ENCODE results near the gene PLAGL1. TPM values are rescaled to one million over a fixed set of nuclear protein-coding genes. Genes with fewer than 3 reads are reported as not detected.

The PLAGL1 gene
- polyA plus RNA-seq, 2 of the 4 experiments (the other 2 are of a cell fraction) = 4.7 to 8.2 TPM

DNA sequence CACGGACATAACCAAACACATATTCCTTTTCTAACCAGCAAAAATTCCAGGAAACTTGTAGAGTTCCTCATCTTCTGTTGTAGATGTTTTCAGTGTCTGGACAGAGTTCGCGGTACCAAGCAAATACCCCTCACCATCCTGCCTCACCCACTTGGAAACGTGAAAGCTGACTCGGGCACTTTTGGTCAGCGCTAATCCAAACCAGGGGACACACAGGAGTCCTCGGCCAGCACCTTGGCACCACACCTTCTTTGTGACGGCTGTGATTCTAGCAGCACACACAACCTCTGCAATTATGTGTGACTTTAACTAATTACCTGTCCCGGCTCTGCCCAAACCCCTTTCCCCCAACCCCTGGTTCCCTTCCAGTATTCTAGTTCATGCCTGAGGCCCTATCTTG is 58.1 kb downstream of the PLAGL1 start:
- no peaks in the 10 kb centered on the region for H3K9me3 ChIP-seq
- no peak for ATAC-seq

DNA sequence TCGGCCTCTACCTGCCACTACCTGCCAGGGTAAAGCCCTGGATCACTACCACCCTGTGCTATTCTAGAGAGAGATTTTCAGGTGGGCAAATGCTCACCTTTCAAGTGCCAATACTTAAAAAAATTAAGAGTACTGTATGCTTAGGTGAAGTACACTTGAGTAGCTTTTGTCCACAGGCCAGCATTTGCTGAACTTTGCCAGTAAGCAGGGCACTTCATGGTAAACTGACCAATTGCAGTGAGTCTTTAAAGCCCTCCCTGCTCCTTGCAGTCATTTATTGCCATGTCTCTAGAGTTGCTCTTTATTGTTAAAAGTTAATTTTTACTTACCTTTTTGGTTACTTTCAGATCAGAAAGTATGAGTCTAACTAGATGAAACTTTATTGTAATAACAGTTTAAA is 58.5 kb downstream of the PLAGL1 start:
- H3K4me2 ChIP-seq = no peak overlapping the region
- CTCF ChIA-PET = no interaction called here
- no peak overlapping the region for H3K4me3 ChIP-seq
- H3K9me3 ChIP-seq = no peaks in the 10 kb centered on the region
- no peaks in the 10 kb centered on the region; the same call in 2 of the 3 replicates for H3K4me1 ChIP-seq
- no peak overlapping the region for H3K27ac ChIP-seq
- WGBS (ENCODE audit: missing lambda C conversion rate) = 31% methylated on average over 1 of the region's 1 CpG
- FAIRE-seq (no peak), ATAC-seq (no peak), DNase-seq (ENCODE audit: low read depth in 1 of 2, low spot score in 1 of 2) (no peak)
- POLR2A ChIA-PET = no interaction called here
- no peak for TF ChIP-seq MYC (IDR thresholded peaks at IDR 0.05; ENCODE audit: borderline replicate concordance, low read length)
- no peak for TF ChIP-seq MAZ (IDR thresholded peaks at IDR 0.05; ENCODE audit: borderline replicate concordance, low read depth, low read length)
- no peak for TF ChIP-seq ZFP36 (IDR thresholded peaks at IDR 0.05; ENCODE audit: borderline replicate concordance, partially characterized antibody)
- TF ChIP-seq HDAC2 (IDR thresholded peaks at IDR 0.05) = no peak
- no peak for TF ChIP-seq NFE2L2 (conservative IDR thresholded peaks at IDR 0.05; ENCODE audit: low read length)
- no peak for TF ChIP-seq EHF (CRISPR knock-in tag; IDR thresholded peaks at IDR 0.05)
- no peak for TF ChIP-seq SMC3 (IDR thresholded peaks at IDR 0.05)
- TF ChIP-seq CBX8 (IDR thresholded peaks at IDR 0.05) = no peak
- no peak for TF ChIP-seq EHMT2 (IDR thresholded peaks at IDR 0.05; ENCODE audit: low read depth)
- TF ChIP-seq HOXB5 (CRISPR knock-in tag; IDR thresholded peaks at IDR 0.05) = no peak
- no peak for TF ChIP-seq RFX5 (IDR thresholded peaks at IDR 0.05)

More for the DNA sequence above, 58.1 kb downstream of the PLAGL1 start:
- CTCF ChIA-PET = interaction anchor here (2.6 kb wide), 1 partner anchor 8 kb away, joined by 10 read pairs; no protein-coding TSS in a partner anchor
- no peak for TF ChIP-seq GATA3 (IDR thresholded peaks at IDR 0.05; ENCODE audit: borderline replicate concordance)
- TF ChIP-seq KDM1A (IDR thresholded peaks at IDR 0.05; ENCODE audit: low read depth) = no peak
- TF ChIP-seq, protein P1, sequence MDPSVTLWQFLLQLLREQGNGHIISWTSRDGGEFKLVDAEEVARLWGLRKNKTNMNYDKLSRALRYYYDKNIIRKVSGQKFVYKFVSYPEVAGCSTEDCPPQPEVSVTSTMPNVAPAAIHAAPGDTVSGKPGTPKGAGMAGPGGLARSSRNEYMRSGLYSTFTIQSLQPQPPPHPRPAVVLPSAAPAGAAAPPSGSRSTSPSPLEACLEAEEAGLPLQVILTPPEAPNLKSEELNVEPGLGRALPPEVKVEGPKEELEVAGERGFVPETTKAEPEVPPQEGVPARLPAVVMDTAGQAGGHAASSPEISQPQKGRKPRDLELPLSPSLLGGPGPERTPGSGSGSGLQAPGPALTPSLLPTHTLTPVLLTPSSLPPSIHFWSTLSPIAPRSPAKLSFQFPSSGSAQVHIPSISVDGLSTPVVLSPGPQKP (IDR thresholded peaks at IDR 0.05; ENCODE audit: low read depth, low read length) = no peak
- no peak for TF ChIP-seq MAFK (IDR thresholded peaks at IDR 0.05; ENCODE audit: partially characterized antibody)
- no peak for TF ChIP-seq CEBPB (IDR thresholded peaks at IDR 0.05)
- no peak for TF ChIP-seq FOXS1 (CRISPR knock-in tag; IDR thresholded peaks at IDR 0.05)
- no peak for TF ChIP-seq RFX5 (IDR thresholded peaks at IDR 0.05)
- no peak for TF ChIP-seq HDAC2 (IDR thresholded peaks at IDR 0.05)
- TF ChIP-seq, protein P2, sequence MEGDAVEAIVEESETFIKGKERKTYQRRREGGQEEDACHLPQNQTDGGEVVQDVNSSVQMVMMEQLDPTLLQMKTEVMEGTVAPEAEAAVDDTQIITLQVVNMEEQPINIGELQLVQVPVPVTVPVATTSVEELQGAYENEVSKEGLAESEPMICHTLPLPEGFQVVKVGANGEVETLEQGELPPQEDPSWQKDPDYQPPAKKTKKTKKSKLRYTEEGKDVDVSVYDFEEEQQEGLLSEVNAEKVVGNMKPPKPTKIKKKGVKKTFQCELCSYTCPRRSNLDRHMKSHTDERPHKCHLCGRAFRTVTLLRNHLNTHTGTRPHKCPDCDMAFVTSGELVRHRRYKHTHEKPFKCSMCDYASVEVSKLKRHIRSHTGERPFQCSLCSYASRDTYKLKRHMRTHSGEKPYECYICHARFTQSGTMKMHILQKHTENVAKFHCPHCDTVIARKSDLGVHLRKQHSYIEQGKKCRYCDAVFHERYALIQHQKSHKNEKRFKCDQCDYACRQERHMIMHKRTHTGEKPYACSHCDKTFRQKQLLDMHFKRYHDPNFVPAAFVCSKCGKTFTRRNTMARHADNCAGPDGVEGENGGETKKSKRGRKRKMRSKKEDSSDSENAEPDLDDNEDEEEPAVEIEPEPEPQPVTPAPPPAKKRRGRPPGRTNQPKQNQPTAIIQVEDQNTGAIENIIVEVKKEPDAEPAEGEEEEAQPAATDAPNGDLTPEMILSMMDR (IDR thresholded peaks at IDR 0.05) = no peak
- no peak for TF ChIP-seq FOSB (CRISPR knock-in tag; IDR thresholded peaks at IDR 0.05)
- no peak for TF ChIP-seq EHF (CRISPR knock-in tag; IDR thresholded peaks at IDR 0.05)
- no peak for TF ChIP-seq POLR2A (IDR thresholded peaks at IDR 0.05; ENCODE audit: low read length)
- TF ChIP-seq EP300 (IDR thresholded peaks at IDR 0.05) = no peak
- no peak for TF ChIP-seq RCOR1 (IDR thresholded peaks at IDR 0.05; ENCODE audit: low read depth, low read length)
- FAIRE-seq (no peak), DNase-seq (ENCODE audit: low read depth in 1 of 2, low spot score in 1 of 2) (no peak)
- POLR2A ChIA-PET = no interaction called here
- no peaks in the 10 kb centered on the region; the same call in 2 of the 3 replicates for H3K4me1 ChIP-seq
- no peak overlapping the region for H3K4me3 ChIP-seq
- WGBS (ENCODE audit: missing lambda C conversion rate) = 74% methylated on average over 9 of the region's 9 CpGs
- no peak overlapping the region for H3K4me2 ChIP-seq
- H3K27ac ChIP-seq = no peak overlapping the region

DNA sequence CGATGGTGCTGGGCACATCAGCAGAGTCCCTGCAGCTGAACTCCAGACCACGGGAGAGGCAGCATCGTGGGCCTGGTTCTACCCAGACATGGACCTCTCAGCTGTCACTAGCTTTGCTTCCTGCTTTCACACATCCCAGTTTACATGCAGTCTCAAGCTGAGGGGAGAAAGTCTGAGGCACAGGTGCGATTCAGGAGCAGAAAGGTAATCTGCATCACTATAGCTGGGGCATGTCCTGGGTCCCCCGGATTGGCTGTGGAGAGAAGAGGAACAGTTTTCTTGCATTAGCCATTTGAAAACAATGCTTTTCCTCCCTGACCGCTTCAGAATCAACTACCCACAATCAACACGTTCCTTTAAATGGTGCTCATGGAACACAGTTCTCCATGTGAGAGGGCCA is 59.9 kb downstream of the PLAGL1 start:
- CTCF ChIA-PET = interaction anchor here (1.0 kb wide), 2 partner anchors 65 to 373 kb away, joined by 3 to 4 read pairs; no protein-coding TSS in a partner anchor
- Histone ChIP-seq H3K4me3 (no peak overlapping the region), H3K4me2 (no peak overlapping the region), H3K4me1 (no peaks in the 10 kb centered on the region; the same call in 2 of the 3 replicates), H3K27ac (no peak overlapping the region), H3K9me3 (no peaks in the 10 kb centered on the region)
- DNase-seq (ENCODE audit: low read depth in 1 of 2, low spot score in 1 of 2) (no peak), ATAC-seq (no peak), FAIRE-seq (no peak)
- POLR2A ChIA-PET = no interaction called here
- 73% methylated on average over 4 of the region's 7 CpGs for WGBS (ENCODE audit: missing lambda C conversion rate)
- no peak for TF ChIP-seq CEBPB (IDR thresholded peaks at IDR 0.05)
- no peak for TF ChIP-seq ZNF302 (CRISPR knock-in tag; IDR thresholded peaks at IDR 0.05)
- no peak for TF ChIP-seq HOXA7 (CRISPR knock-in tag; IDR thresholded peaks at IDR 0.05)
- TF ChIP-seq FOXS1 (CRISPR knock-in tag; IDR thresholded peaks at IDR 0.05) = no peak
- TF ChIP-seq KDM5A (IDR thresholded peaks at IDR 0.05) = no peak
- TF ChIP-seq EHMT2 (IDR thresholded peaks at IDR 0.05; ENCODE audit: low read depth) = no peak
- no peak for TF ChIP-seq RNF2 (IDR thresholded peaks at IDR 0.05; ENCODE audit: borderline replicate concordance, low read depth)
- TF ChIP-seq, protein P3, sequence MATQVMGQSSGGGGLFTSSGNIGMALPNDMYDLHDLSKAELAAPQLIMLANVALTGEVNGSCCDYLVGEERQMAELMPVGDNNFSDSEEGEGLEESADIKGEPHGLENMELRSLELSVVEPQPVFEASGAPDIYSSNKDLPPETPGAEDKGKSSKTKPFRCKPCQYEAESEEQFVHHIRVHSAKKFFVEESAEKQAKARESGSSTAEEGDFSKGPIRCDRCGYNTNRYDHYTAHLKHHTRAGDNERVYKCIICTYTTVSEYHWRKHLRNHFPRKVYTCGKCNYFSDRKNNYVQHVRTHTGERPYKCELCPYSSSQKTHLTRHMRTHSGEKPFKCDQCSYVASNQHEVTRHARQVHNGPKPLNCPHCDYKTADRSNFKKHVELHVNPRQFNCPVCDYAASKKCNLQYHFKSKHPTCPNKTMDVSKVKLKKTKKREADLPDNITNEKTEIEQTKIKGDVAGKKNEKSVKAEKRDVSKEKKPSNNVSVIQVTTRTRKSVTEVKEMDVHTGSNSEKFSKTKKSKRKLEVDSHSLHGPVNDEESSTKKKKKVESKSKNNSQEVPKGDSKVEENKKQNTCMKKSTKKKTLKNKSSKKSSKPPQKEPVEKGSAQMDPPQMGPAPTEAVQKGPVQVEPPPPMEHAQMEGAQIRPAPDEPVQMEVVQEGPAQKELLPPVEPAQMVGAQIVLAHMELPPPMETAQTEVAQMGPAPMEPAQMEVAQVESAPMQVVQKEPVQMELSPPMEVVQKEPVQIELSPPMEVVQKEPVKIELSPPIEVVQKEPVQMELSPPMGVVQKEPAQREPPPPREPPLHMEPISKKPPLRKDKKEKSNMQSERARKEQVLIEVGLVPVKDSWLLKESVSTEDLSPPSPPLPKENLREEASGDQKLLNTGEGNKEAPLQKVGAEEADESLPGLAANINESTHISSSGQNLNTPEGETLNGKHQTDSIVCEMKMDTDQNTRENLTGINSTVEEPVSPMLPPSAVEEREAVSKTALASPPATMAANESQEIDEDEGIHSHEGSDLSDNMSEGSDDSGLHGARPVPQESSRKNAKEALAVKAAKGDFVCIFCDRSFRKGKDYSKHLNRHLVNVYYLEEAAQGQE (IDR thresholded peaks at IDR 0.05) = no peak
- no peak for TF ChIP-seq RCOR1 (IDR thresholded peaks at IDR 0.05; ENCODE audit: low read depth, low read length)
- TF ChIP-seq, protein P4, sequence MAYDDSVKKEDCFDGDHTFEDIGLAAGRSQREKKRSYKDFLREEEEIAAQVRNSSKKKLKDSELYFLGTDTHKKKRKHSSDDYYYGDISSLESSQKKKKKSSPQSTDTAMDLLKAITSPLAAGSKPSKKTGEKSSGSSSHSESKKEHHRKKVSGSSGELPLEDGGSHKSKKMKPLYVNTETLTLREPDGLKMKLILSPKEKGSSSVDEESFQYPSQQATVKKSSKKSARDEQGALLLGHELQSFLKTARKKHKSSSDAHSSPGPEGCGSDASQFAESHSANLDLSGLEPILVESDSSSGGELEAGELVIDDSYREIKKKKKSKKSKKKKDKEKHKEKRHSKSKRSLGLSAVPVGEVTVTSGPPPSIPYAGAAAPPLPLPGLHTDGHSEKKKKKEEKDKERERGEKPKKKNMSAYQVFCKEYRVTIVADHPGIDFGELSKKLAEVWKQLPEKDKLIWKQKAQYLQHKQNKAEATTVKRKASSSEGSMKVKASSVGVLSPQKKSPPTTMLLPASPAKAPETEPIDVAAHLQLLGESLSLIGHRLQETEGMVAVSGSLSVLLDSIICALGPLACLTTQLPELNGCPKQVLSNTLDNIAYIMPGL (CRISPR knock-in tag; IDR thresholded peaks at IDR 0.05; ENCODE audit: borderline replicate concordance) = no peak

Data from A549 (cell line).